Nucleus accumbens (tissue), 56 donors: ENCODE data around the gene TMA16.
"Not testable (repeated sequence)": the region's sequence is repeated elsewhere in the genome, so short reads cannot be mapped to it uniquely, and the experiment has no call there.

Experiments
- DNase-seq, 56 donors: peaks; one replicate each; lab custom pipeline; 2025; lab: John Stamatoyannopoulos, UW

The TMA16 gene

DNA sequence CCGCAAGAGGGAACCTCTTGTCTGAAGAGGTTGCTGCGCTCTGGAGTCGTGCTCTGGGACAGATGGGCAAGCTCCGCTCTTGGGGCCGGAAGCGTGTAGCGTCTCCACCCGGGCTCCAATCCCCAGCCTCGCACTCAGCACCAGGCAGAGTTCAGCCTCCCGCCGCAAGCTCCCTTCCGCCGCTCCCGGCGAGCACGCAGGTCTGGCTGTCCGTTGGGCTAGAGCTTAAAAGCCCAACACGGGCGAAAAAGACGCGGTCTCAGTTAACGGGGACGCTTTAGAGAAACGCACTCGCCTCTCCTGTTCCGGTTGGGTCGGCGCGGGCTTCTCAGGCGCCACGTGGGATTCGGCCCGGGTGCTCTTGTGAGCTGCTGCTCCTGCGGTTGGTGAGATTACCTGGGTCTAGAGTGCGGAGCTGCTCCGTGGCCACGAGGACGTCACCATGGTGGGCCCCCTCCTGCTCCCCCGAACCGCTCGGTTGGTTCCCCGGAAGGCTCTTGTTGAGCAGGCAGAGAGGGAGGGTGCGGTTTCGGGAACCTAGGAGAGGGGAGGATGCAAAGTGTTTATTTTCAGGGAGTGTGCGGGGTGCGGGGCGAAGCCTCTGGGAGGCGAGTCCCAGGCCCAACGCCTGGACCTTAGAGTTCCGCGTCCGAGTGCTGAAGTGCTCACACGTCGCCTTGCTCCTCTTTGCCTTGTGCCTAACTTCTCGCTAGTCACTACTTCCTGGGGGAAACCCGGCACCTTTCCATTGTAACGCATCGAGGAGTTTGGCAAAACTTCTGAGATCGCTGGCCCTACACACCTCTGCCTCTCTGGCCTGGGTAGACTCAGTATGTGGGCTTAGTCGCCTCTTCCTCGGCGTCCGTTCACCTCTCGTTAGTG lies at the start of gene TMA16:
TSS of gene TMA16 (plus strand) at position 331 of the 882 bp plus-strand sequence. CDS start at position 443, 112 bp downstream.
- DNase-seq = peak; percentile 26 to 91 (median 74)

DNA sequence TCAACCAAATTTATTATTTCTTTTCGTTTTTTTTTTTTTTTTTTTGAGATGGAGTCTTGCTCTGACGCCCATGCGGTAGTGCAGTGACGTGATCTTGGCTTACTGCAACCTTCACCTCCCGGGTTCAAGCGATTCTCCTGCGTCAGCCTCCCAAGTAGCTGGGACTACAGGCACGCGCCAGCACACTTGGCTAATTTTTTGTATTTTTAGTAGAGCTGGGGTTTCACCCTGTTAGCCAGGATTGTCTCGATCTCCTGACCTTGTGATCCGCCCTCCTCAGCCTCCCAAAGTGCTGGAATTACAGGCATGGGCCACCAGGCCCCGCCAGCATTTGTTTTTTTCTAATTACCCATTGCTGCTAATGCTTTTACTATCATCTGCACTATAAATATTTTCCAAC lies 47.5 kb upstream of the TMA16 start:
- DNase-seq = not testable (repeated sequence)

DNA sequence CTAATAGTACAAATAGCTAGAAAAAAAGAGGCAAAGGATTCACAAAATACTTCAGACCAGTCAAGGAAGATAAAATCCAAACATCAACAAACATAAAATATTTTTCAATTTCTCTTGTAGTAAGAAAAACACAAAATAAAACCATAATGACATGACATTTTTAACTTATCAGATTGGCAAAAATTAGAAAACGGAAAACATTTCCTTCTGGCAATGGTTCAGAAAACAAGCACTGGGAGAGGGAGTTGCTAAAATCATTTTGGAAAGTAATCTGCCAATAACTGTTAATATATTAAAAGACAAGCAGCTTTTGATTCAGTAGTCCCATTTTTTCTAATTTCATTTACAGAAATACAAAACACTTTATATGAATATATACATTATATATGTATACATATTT lies 47.0 kb upstream of the TMA16 start:
- no peak for DNase-seq

DNA sequence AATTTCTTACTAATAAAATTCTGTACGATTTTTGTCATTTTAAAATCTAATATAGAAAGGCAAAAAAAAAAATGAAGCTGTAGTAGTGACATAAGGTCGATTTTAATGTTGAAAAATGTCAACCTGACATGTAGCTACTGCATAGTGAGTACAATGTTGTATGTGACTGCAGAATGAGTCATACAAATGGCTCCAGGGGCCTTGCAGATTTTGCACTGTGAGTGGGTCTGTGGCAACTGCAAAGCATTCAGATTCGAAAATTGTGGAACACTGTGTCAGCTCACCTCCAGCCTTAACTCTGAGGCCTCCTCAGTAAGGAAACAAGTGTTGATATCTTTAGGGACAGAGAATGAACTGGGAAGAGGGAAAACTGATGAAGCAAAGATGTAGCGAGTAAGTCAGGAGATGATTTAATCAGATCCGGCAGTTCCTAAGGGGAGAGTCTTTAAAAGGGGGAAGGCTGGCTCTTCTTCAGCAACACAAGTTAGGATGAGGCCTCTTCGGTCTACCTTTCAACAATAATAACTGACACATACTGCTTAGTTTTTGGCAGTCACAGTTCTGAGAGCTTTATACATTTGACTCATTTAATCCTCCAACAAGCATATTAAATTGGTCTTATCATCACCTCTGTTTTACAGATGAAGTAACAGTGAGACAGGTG lies 45.8 kb upstream of the TMA16 start:
- DNase-seq = peak in 11 of 56 donors; percentile 1 to 9 (median 4)

DNA sequence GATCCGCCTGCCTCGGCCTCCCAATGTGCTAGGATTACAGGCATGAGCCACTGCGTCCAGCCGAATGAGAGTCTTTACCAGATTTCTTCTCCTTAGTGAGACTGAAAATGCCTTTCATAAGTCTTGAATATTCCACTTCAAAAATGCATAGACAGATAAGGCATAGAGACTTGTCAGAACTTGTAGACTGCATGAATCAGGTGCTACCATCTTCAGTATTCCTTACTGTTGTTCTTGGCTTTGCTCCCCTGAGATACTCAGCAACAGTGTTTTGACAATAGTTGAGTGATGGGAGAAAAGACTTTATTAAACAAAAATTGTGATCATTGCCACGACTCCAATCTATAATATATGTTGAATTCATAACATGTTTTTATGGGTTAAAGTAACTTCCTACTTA lies 31.9 kb upstream of the TMA16 start:
- DNase-seq = no peak

DNA sequence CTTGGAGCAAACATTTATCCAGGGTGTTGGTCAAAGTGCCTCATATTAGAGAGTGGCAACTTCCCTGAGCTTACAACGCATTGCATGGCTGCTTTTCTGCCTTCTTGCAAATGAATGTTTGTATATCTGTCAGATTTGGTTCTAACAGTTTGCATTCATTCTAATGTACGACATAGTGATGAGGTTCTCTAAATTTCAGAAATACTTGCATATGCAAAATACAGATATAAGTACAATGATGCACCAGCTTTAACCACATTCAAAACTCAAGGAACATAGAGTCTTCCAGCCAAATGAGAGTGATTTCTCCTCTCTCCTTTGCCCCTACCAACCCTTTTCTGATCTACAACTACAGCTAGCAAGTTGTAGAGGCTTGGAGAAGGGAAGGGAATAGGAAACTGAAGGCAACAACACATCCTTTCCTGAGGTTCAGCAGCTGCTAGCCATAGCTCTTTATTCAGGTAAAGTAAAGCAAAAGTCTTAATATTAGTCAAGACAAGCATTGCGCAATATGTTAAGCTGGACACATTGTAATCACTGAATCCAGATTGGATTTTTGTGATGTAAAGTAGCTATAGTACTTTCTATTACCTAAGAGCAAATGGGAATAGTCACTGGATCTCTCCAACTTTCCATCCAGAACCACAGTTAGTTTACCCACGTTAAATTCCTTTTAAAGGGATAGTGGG lies 27.3 kb upstream of the TMA16 start:
- DNase-seq = no peak

DNA sequence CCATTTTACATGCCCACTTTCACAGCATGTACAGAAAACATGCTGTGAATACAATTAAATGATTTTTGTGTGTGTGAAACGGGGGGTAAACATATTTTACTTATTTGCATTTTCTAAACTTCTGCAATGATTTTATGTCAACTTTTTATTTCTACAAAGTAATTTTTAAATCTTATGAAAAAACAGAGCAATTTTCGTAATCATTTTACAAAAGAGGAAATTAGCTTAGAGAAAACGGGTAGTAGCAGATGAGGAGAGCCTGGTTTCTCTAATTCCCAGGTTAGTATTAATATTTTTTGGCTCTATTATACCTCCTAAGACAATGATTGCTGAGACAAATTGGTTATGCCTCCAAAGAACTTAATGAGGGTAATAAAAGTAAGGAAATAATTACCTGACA lies 24.1 kb upstream of the TMA16 start:
- no peak for DNase-seq

DNA sequence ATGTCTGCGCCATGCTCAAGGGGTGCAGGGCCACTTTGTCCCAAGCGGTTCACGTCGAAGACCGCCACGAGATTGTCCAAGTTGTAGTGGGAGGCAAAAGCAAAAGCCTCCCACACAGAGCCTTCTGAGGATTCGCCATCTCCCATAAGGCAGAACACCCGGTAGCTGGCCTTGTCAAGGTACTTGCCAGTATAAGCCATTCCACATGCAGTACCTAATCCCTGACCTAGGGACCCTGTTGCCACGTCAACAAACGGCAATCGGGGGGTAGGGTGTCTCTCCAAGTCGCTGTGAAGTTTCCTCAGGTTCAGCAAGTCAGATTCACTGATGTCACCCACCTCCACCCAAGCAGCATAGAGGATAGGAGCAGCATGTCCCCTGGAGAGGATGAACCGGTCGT lies 21.4 kb upstream of the TMA16 start:
- no peak for DNase-seq

DNA sequence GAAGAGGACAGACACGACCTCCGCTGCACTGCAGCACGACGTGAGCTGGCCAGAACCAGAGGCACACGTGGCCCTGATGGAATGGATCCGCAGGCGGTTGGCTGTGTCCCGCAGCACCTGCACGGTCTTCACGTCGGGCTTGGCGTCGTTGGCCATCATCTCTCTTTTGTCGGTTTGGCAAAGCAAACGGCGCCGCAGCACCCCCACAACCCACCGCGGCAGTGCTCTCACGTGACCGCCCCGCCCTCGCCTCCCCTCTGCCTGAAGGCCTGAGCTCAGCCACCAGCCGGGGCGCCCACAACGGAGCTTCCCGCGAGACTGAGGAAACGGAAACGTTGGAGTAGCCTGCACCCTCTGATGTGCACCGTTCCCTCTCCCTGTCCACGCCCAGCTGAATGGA lies 20.9 kb upstream of the TMA16 start, which contains the start of gene TKTL2:
TSS of gene TKTL2 (minus strand) at position 179 of the 400 bp plus-strand sequence. CDS start at position 159, 20 bp downstream.
- no peak for DNase-seq

DNA sequence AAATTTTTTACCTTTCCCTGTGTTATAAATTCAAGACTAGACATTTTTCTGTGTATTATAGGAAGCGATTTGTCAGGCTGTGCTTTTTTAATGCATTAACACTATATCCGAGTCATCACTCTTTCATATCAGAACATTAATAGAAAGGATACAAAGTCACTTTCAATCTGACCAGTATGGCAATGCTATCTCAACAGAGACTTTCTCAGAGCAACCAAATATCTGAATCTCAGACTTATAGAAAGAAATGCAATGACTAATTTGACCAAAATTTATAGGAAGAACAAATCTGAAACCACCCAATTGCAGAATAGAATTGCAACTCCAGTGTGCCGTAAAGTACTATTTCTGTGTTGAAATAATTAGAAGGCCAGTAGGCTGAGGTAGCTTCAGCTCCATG lies 20.5 kb upstream of the TMA16 start:
- no peak for DNase-seq

DNA sequence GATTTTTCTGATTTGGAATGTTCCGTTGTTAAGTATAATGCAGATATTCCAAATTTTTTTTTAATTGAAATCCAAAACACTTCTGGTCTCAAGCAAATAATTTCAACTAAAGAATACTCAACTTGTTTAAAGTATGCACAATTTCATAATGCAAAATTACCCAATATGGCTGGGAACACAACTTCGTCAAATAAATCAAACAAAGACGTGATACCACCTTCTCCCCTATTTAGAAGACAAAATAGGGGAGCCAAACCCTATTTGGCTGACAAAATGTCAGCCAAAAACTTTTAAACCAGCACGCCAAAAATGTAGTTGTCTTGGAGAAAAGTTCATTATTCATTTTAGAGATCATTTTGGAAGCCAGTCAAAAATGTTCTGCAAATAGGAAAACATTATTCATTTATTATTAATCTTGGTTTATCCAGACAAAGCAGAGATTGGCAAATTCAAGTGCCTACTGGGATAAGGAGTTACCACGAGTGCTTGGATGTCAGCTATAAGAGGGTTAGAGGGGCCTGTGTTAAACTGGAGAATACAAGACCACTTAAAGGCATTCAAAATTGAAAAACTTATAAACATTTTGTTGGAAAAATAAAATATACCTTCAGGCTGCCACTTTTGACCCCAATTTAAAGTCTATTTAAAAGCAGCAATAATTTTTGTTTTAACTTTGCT lies 17.6 kb upstream of the TMA16 start:
- DNase-seq = no peak

DNA sequence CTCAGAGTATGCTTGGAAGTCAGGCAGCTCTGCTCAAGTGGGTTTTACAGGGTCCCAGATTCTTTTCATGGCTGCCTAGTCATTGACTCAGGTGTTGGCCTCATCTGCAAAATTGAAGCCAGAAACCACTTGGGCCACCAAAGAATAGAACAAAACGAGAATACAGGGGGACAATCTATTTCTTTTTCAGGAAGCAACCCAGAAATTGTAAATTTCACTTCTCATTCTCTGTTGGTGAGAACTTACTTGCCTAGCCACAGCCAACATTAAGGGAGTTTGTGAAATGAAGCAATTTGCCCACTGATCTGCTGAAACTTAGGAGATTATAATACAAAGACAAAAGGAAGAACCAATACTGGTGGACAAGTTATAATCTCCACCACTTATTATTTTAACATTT lies 12.3 kb upstream of the TMA16 start:
- DNase-seq = no peak

DNA sequence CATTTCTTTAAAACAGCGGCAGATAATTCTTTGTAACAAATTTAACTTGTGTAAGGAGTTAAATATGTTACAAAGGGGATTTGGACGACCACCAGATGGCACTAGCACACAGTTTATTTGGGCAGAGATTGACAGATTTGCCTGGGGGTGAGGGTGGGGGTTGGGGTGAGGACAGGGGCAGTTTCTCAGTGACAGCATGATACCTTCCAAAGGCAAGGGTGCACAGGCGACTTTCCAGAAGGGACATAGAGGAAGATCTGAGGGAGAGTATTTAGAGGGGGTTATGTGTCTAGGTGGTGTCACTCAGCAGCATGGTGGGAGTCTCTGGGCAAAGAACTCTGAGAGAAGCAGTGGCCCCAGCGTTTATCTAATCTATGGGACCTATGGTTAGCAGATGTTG lies 9.6 kb upstream of the TMA16 start:
- DNase-seq = peak in 29 of 56 donors; percentile 1 to 68 (median 18)

DNA sequence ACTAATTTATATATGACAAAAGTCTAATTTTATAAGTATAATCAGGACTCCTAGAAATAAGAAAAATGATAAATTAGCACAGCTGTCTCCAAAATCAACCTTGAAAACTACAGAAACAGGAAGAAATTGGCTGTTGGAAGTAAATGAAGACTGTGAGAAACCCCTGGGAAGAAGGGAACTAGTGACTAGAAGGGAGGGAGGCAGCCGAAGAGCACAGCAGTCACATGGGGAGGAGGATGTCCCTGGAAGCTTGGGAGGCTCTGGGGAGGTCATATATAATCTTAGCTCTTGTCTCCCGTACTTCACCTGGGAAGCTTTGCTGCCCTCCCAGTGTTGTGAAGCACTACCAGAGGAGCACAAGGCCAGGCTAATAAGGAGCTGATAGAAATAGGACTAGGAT lies 8.9 kb upstream of the TMA16 start:
- no peak for DNase-seq

DNA sequence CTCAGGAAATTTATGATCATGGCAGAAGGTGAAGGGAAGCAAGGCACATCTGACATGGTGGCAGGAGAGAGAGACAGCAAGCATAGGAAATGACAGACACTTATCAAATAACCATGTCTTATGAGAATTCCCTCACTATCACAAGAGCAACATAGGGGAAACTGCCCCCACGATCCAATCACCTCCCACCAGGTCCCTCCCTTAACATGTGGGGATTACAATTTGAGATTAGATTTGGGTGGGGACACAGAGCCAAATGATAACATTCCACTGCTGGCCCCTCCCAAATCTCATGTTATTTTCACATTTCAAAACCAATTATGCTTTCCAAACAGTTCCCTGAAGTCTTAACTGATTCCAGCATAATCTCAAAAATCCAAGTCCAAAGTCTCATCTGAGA lies 8.2 kb upstream of the TMA16 start:
- DNase-seq = no peak

DNA sequence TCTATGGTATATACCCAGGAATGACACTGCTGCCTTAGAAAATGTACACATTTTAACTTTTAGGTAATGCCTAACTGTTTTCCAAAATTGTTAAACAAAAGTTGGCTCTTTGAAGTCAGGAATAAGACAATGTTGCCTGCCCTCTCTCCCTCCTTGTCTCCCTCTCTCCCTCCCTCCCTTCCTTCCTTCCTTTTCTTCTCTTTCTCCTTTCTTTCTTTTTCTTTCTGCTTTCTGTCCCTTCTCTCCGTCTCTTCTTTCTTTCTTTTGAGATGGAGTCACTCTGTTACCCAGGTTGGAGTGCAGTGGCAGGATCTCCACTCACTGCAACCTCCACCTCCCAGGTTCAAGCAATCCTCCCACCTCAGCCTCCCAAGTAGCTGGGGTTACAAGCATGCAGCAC lies 4.6 kb upstream of the TMA16 start:
- no peak for DNase-seq

DNA sequence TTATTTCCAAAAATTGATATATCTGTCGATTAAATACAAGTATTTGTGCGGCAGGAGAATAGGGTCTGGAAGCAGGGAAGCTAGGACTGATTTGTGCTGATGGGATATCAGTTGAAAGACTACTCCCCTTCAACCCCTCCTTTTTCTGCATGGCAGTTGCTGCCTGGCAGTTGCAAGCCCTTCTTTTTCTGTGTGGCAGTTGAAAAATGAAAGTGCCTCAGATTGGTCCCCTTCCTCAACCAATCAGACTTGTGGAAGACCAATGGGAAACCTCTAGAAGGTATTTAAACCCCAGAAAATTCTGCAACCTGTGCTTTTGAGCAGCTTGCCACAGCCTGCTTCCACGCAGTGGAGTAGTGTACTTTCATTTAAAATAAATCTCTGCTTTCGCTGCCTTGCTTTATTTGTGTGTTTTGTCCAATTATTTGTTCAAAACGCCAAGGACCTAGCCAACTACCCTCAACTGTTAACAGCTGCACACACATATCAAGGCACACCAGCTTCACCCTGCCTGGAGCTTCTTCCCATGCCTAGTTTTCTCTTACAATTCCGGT lies 1.5 kb upstream of the TMA16 start:
- DNase-seq = peak in 3 of 56 donors; percentile 2 to 10 (median 8)

DNA sequence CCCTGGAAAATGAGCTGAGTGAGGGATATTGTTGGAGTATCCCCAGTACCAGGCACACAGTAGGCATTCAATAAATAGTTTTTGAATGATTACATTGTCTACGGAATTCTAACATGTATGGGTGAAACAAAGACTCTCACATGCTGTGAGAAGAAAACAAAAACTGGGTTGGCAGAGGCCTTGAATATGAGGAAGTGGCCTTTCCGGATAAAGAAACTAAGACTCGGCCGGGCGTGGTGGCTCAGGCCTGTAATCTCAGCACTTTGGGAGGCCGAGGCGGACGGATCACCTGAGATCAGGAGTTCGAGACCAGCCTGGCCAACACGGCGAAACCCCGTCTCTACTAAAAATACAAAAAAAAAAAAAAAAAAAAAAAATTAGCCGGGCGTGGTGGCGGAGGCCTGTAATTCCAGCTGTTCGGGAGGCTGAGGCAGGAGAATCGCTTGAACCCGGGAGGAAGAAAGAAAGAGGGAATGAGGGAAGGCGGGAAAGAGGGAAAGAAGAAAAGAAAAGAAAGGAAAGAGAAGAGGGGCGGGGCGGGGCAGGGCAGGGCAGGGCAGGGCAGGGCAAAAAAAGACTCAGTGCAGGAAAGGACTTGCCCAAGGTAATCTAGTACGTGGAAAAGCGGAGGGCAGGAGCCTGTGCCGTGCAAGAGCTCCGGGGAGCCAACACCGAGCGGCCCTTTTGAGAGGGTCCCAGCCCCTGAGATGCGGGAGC lies 689 bp upstream of the TMA16 start:
- peak in 4 of 56 donors; percentile 2 to 7 (median 3) for DNase-seq

DNA sequence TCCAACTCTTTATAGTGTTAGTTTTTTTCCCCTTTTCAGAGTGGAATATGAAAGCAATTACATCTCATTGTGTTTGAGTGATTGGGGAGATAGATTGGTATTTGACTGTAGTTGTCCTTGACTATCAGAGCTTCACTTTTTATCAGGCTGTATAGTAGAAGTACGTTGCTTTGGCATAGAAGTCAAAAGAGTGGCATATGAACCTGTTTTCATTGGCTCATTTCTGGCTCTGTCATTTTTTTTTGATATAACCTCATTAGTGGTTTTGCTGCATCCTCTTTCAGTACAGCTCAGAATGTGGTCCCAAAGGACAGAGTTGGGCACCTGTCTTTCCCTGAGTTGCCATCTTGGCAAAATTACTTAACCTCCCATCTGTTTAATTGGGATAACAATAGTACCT lies 1.4 kb downstream of the TMA16 start:
- no peak for DNase-seq

DNA sequence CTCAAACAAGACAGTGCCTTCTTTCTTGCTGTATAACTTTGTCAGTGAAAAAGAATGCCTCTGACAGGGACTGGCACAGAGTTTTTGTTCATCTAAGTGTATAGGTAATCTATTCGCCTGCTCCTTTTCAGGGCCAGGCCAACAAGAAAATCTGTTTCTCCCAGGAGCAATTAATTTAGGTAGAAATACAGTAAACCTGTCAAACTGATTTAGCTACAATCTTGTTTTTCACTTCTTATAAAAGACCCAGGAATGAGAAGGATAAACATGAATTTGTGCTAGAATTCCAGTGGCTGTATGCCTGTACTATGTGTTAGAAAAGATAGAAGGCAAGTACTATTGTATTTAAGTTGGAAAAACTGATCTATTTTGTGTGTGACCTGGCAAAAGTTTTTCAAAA lies 6.1 kb downstream of the TMA16 start:
- DNase-seq = no peak
